Natural killer cell (primary cell): ENCODE data around the gene FOXO1. TPM values are rescaled to one million over a fixed set of nuclear protein-coding genes. Genes with fewer than 3 reads are reported as not detected.

Source experiments
- ATAC-seq, 3 donors: fragments of 150-1000 bp in 2 of 3; fragments of 200-7000 bp in 1 of 3; cut with Tn5 transposase; 1 replicate in 1 of 3; 2 replicates in 2 of 3; pipeline ENCODE4 v1.10.0; 2021; ENCODE audit warnings: mild to moderate bottlenecking in 2 of 3, moderate library complexity in 2 of 3
- DNase-seq, 2 donors: peaks; one replicate each; pipeline versions ENCODE4 v3.0.0 to v3.0.0-alpha.2; 2013 to 2021; ENCODE audit warnings: mixed read lengths in 1 of 2
- H3K27ac ChIP-seq: one replicate; pipeline ENCODE4 v1.5.1; 2013; ENCODE audit warnings: mild to moderate bottlenecking, low read length
- H3K27me3 ChIP-seq: one replicate; pipeline ENCODE4 v1.6.1; 2013; ENCODE audit warnings: low read length; ENCODE audit not compliant: control insufficient read depth, insufficient read depth
- H3K36me3 ChIP-seq: one replicate; pipeline ENCODE4 v1.6.1; 2013; ENCODE audit warnings: low read length; ENCODE audit not compliant: control insufficient read depth, insufficient read depth
- H3K4me1 ChIP-seq: one replicate; pipeline ENCODE4 v1.6.1; 2013; ENCODE audit warnings: low read length; ENCODE audit not compliant: control insufficient read depth, insufficient read depth
- H3K4me3 ChIP-seq: one replicate; pipeline ENCODE4 v1.5.1; 2013; ENCODE audit warnings: low read length
- H3K9me3 ChIP-seq: one replicate; pipeline ENCODE4 v1.6.1; 2013; ENCODE audit warnings: low read length; ENCODE audit not compliant: control insufficient read depth, insufficient read depth
- H3K27ac Mint-ChIP-seq, 2 donors: one replicate each; pipeline ENCODE4 v1.8.0; 2022; ENCODE audit warnings: mild to moderate bottlenecking in 2 of 2, mixed read lengths in 2 of 2, moderate library complexity in 1 of 2
- H3K27me3 Mint-ChIP-seq, 2 donors: one replicate each; pipeline ENCODE4 v1.8.0; 2022; ENCODE audit warnings: low read depth in 2 of 2, mixed read lengths in 2 of 2
- H3K36me3 Mint-ChIP-seq: one replicate; pipeline ENCODE4 v1.8.0; 2022; ENCODE audit warnings: mixed read lengths
- H3K4me1 Mint-ChIP-seq, 2 donors: one replicate each; pipeline ENCODE4 v1.8.0; 2022; ENCODE audit warnings: mixed read lengths in 2 of 2
- H3K4me3 Mint-ChIP-seq: one replicate; pipeline ENCODE4 v1.8.0; 2022; ENCODE audit warnings: mild to moderate bottlenecking, moderate library complexity, mixed read lengths
- H3K9me3 Mint-ChIP-seq, 2 donors: one replicate each; pipeline ENCODE4 v1.8.0; 2022; ENCODE audit warnings: mixed read lengths in 2 of 2
- WGBS: methylation state at CpG from one replicate; pipeline ENCODE4 v1.1.7; 2013; ENCODE audit warnings: missing lambda C conversion rate; ENCODE audit not compliant: insufficient coverage; 5-methylcytosine and 5-hydroxymethylcytosine counted together
- intact Hi-C: fragments of 100-400 bp; cut with micrococcal nuclease; formaldehyde crosslinking; loops from one replicate; pipeline ENCODE4 v1.14.2; 2022
- total RNA-seq, 4 donors: library from RNA; stranded (reverse); fragments of 120-200 nt in 1 of 4; gene quantifications; one replicate each; pipeline versions ENCODE4 v1.2.3 to v1.2.4, GENCODE V29; 2013 to 2022
- TF ChIP-seq, protein P1 (sequence below): fragments of 200-600 bp; IDR thresholded peaks from one replicate; pipeline ENCODE4 v1.8.0; 2022; ENCODE audit warnings: antibody characterized with exemption

FOXO1 gene
- total RNA-seq, 3 donors from 2014 or later (not counting 1 experiment from before 2014, with no cell fraction given), result 23.9 to 29.8 (median 27.6) TPM

DNA sequence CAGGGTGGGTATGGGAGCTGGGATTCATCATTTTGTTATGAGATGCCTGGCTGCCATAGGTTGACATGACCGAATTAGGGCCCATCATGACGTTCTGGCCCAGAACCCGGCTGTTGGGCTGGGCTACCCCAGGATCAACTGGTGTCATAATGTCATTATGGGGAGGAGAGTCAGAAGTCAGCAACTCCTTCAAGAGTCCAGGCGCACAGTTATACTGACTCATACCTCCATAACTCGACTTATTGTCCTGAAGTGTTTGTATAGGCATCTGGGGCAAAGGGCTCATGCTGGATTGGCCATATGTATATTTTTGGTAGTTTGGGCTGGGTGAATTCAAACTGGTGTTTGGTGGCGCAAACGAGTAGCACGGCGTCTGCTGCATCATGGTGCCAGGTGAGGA, 106.5 kb downstream of the FOXO1 start:
- Mint-ChIP-seq H3K4me3 (no peak overlapping the region), H3K27me3 (peaks cover 0 to 10% of the 10 kb centered on the region in 2 donors), H3K4me1 (peaks cover 56 to 61% of the 10 kb centered on the region in 2 donors), H3K27ac (no peak overlapping the region), H3K36me3 (no peaks in the 10 kb centered on the region), H3K9me3 (no peaks in the 10 kb centered on the region)
- Histone ChIP-seq H3K27ac (no peak overlapping the region), H3K4me1 (peaks cover 20% of the 10 kb centered on the region), H3K4me3 (no peak overlapping the region), H3K27me3 (peaks cover 3% of the 10 kb centered on the region), H3K9me3 (no peaks in the 10 kb centered on the region), H3K36me3 (peaks cover 7% of the 10 kb centered on the region)
- WGBS, result 99% methylated on average over 9 of the region's 9 CpGs
- TF ChIP-seq, protein P1, sequence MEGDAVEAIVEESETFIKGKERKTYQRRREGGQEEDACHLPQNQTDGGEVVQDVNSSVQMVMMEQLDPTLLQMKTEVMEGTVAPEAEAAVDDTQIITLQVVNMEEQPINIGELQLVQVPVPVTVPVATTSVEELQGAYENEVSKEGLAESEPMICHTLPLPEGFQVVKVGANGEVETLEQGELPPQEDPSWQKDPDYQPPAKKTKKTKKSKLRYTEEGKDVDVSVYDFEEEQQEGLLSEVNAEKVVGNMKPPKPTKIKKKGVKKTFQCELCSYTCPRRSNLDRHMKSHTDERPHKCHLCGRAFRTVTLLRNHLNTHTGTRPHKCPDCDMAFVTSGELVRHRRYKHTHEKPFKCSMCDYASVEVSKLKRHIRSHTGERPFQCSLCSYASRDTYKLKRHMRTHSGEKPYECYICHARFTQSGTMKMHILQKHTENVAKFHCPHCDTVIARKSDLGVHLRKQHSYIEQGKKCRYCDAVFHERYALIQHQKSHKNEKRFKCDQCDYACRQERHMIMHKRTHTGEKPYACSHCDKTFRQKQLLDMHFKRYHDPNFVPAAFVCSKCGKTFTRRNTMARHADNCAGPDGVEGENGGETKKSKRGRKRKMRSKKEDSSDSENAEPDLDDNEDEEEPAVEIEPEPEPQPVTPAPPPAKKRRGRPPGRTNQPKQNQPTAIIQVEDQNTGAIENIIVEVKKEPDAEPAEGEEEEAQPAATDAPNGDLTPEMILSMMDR, result no peak
- intact Hi-C loops, result no loop called here
- DNase-seq (no peak), ATAC-seq (no peak)

DNA sequence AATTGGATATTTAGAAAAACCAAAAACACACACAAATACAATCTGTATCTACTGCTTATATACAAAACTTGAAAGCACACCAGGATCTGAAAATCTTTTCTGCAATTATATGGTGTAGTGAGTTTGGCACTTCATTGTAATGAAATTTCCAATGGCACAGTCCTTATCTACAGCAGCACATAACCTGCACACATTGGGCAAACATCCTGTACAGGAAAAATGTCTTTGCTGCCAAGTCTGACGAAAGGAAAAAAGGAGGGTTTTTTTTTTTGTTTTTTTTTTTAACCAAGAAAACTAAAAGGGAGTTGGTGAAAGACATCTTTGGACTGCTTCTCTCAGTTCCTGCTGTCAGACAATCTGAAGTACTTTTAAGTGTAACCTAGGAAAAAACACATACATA, 107.8 kb downstream of the FOXO1 start:
- intact Hi-C loops, result no loop called here
- ATAC-seq, result no peak
- Mint-ChIP-seq H3K27me3 (no peaks in the 10 kb centered on the region), H3K27ac (no peak overlapping the region), H3K36me3 (no peaks in the 10 kb centered on the region), H3K4me3 (no peak overlapping the region), H3K9me3 (no peaks in the 10 kb centered on the region), H3K4me1 (peaks cover 43 to 57% of the 10 kb centered on the region in 2 donors)
- H3K4me1 ChIP-seq, result peaks cover 13% of the 10 kb centered on the region
- H3K4me3 ChIP-seq, result no peak overlapping the region
- H3K36me3 ChIP-seq, result peaks cover 7% of the 10 kb centered on the region
- no peaks in the 10 kb centered on the region for H3K9me3 ChIP-seq
- no peaks in the 10 kb centered on the region for H3K27me3 ChIP-seq
- no peak for DNase-seq
- no peak overlapping the region for H3K27ac ChIP-seq
- TF ChIP-seq, protein P1, result no peak
- WGBS, result no CpG with 5 or more reads among the region's 1 CpG

DNA sequence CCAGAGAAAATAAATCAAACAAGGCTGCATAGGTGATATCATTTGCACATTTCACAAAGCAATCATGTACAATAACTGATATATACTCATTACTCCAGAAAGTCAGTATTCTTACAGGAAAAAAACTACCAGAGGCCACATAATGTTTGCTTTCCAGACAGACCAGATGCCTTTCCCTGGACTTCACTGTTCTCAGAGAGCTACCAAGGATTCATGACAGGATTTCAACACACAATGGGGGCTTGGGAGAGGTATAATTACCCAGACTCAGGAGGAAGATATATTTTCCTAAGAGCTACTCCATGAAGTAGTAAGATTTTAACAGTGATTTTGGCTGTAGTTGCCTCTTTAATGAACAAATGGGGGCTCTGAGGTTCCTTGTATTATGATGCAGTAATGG, 110.0 kb downstream of the FOXO1 start:
- H3K36me3 Mint-ChIP-seq, result no peaks in the 10 kb centered on the region

DNA sequence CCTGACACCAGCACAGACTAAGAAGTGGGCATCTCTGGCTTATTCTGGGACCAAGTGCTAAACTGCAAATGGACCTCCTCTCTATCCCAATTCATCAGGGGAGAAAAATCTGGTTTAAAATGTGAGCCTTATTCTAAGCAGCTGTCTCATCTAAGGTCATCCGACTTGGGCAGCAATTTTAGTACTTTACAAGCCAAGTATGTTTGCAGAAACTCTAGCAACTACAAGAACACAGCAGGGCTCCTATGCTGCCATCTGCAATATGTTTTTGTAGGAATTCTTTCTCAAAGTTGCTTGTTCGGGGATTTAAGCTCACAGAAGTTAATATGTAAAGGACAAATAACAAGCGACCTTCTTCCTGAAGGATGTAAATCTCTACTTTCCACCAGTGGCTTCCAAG, 113.1 kb downstream of the FOXO1 start:
- DNase-seq (no peak), ATAC-seq (no peak)
- Mint-ChIP-seq H3K27ac (peak overlapping the region in 1 of 2 donors; percentile 8), H3K36me3 (no peaks in the 10 kb centered on the region), H3K9me3 (no peaks in the 10 kb centered on the region), H3K4me1 (peaks cover 13 to 30% of the 10 kb centered on the region in 2 donors), H3K4me3 (no peak overlapping the region), H3K27me3 (no peaks in the 10 kb centered on the region)
- Histone ChIP-seq H3K36me3 (no peaks in the 10 kb centered on the region), H3K27ac (no peak overlapping the region), H3K9me3 (no peaks in the 10 kb centered on the region), H3K4me3 (no peak overlapping the region), H3K27me3 (no peaks in the 10 kb centered on the region), H3K4me1 (no peaks in the 10 kb centered on the region)
- TF ChIP-seq, protein P1, result no peak
- intact Hi-C loops, result no loop called here
- WGBS, result 100% methylated on average over 1 of the region's 3 CpGs

More for the DNA sequence above, 110.0 kb downstream of the FOXO1 start:
- ATAC-seq (no peak), DNase-seq (no peak)
- peaks cover 25 to 35% of the 10 kb centered on the region in 2 donors for H3K4me1 Mint-ChIP-seq
- Histone ChIP-seq H3K36me3 (peaks cover 7% of the 10 kb centered on the region), H3K9me3 (no peaks in the 10 kb centered on the region), H3K4me3 (no peak overlapping the region), H3K4me1 (no peaks in the 10 kb centered on the region), H3K27ac (no peak overlapping the region), H3K27me3 (no peaks in the 10 kb centered on the region)
- H3K27ac Mint-ChIP-seq, result no peak overlapping the region
- H3K4me3 Mint-ChIP-seq, result no peak overlapping the region
- no peaks in the 10 kb centered on the region for H3K27me3 Mint-ChIP-seq
- TF ChIP-seq, protein P1, result no peak
- no peaks in the 10 kb centered on the region for H3K9me3 Mint-ChIP-seq
- intact Hi-C loops, result no loop called here
